ENCODE results near the gene PPP1R3A. TPM values are rescaled to one million over a fixed set of nuclear protein-coding genes. Genes with fewer than 3 reads are reported as not detected.

The PPP1R3A gene, protein sequence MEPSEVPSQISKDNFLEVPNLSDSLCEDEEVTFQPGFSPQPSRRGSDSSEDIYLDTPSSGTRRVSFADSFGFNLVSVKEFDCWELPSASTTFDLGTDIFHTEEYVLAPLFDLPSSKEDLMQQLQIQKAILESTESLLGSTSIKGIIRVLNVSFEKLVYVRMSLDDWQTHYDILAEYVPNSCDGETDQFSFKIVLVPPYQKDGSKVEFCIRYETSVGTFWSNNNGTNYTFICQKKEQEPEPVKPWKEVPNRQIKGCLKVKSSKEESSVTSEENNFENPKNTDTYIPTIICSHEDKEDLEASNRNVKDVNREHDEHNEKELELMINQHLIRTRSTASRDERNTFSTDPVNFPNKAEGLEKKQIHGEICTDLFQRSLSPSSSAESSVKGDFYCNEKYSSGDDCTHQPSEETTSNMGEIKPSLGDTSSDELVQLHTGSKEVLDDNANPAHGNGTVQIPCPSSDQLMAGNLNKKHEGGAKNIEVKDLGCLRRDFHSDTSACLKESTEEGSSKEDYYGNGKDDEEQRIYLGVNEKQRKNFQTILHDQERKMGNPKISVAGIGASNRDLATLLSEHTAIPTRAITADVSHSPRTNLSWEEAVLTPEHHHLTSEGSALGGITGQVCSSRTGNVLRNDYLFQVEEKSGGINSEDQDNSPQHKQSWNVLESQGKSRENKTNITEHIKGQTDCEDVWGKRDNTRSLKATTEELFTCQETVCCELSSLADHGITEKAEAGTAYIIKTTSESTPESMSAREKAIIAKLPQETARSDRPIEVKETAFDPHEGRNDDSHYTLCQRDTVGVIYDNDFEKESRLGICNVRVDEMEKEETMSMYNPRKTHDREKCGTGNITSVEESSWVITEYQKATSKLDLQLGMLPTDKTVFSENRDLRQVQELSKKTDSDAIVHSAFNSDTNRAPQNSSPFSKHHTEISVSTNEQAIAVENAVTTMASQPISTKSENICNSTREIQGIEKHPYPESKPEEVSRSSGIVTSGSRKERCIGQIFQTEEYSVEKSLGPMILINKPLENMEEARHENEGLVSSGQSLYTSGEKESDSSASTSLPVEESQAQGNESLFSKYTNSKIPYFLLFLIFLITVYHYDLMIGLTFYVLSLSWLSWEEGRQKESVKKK
- total RNA-seq (not detected), polyA plus RNA-seq (not detected)

DNA sequence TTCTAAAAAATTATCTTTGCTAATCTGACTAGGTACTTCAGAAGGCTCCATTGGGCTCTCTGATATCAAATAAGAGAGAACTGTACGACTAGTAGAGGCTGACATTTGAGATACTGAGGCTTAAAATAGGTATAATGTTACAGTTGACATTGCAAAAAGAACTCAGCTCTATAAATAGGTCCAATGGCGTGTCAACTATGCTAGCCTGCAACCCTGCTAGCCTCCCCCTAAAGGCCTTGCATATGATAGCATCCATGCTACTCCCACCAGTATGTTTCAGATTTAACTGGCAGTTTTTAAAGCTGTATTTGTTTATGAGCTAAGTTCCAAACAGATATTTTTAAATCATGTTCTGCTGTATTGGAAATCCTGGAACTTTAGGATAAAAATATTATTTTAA lies at the start of gene PPP1R3A:
PPP1R3A (minus strand) TSS at position 64 of the 400 bp plus-strand sequence; CDS start at position 51, 13 bp downstream.
- H3K9me3 ChIP-seq = no peaks in the 10 kb centered on the region
- TF ChIP-seq, protein P1, sequence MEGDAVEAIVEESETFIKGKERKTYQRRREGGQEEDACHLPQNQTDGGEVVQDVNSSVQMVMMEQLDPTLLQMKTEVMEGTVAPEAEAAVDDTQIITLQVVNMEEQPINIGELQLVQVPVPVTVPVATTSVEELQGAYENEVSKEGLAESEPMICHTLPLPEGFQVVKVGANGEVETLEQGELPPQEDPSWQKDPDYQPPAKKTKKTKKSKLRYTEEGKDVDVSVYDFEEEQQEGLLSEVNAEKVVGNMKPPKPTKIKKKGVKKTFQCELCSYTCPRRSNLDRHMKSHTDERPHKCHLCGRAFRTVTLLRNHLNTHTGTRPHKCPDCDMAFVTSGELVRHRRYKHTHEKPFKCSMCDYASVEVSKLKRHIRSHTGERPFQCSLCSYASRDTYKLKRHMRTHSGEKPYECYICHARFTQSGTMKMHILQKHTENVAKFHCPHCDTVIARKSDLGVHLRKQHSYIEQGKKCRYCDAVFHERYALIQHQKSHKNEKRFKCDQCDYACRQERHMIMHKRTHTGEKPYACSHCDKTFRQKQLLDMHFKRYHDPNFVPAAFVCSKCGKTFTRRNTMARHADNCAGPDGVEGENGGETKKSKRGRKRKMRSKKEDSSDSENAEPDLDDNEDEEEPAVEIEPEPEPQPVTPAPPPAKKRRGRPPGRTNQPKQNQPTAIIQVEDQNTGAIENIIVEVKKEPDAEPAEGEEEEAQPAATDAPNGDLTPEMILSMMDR (IDR thresholded peaks at IDR 0.05) = no peak
- TF ChIP-seq POLR2AphosphoS5 (IDR thresholded peaks at IDR 0.05) = no peak
- no peak for TF ChIP-seq POLR2A (IDR thresholded peaks at IDR 0.05)
- no peak for TF ChIP-seq EP300 (IDR thresholded peaks at IDR 0.05)
- no peak within 1 kb of the TSS for H3K27ac ChIP-seq
- DNase-seq = no peak
- H3K4me3 ChIP-seq = no peak within 1 kb of the TSS
- WGBS, 2 donors = 69 to 82% methylated on average over 2 of the region's 2 CpGs
- H3K4me1 ChIP-seq = no peaks in the 10 kb centered on the region
- intact Hi-C loops (cut with DNase I) = no loop called here
- no peaks in the 10 kb centered on the region for H3K27me3 ChIP-seq
- H3K36me3 ChIP-seq = no peaks in the 10 kb centered on the region

DNA sequence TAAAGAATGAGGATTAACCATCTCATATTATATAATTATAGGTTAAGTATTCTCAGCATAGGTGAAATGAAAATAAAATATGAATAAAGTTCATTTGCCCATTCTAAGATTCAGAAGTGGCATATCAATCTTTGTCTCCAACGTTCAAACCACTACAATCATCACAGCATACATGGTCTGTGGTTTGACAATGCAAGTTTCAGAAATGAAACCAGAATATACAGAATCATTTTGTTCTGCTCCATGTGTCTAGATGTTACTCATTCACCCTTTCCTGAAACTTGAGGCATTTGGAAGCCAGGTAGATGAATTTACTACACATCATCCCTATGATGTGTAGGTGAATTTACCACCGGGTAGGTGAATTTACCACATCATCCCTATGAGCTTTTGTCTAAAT lies 44.5 kb upstream of the PPP1R3A start:
- intact Hi-C loops (cut with DNase I) = no loop called here
- no peaks in the 10 kb centered on the region for H3K4me1 ChIP-seq
- no peak overlapping the region for H3K4me3 ChIP-seq
- H3K9me3 ChIP-seq = peaks cover 0 to 6% (median 1%) of the 10 kb centered on the region in 4 donors
- DNase-seq = no peak
- TF ChIP-seq POLR2A (IDR thresholded peaks at IDR 0.05) (no peak), EP300 (IDR thresholded peaks at IDR 0.05) (no peak), POLR2AphosphoS5 (IDR thresholded peaks at IDR 0.05) (no peak)
- TF ChIP-seq, protein P1 (IDR thresholded peaks at IDR 0.05) = no peak
- H3K36me3 ChIP-seq = no peaks in the 10 kb centered on the region
- 73 to 78% methylated on average over 2 of the region's 2 CpGs for WGBS, 2 donors
- H3K27ac ChIP-seq = no peak overlapping the region
- no peaks in the 10 kb centered on the region for H3K27me3 ChIP-seq

DNA sequence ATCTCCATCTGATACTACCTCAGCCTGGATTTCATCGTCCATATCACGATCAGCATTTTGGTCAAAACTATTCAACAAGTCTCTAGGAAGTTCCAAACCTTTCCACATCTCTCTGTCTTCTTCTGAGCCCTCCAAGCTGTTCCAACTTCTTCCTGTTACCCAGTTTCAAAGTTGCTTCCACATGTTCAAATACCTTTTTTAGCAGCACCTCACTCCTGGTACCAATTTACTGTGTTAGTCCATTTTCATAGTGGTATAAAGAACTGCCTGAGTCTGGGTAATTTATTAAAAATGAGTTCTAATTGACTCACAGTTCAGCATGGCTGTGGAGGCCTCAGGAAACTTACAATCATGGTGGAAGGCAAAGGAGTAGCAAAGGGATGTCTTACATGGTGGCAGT lies 41.1 kb upstream of the PPP1R3A start:
- DNase-seq = no peak
- intact Hi-C loops (cut with DNase I) = no loop called here
- TF ChIP-seq EP300 (IDR thresholded peaks at IDR 0.05) (no peak), POLR2A (IDR thresholded peaks at IDR 0.05) (no peak), POLR2AphosphoS5 (IDR thresholded peaks at IDR 0.05) (no peak)
- TF ChIP-seq, protein P1 (IDR thresholded peaks at IDR 0.05) = no peak
- H3K9me3 ChIP-seq = peaks cover 0 to 6% (median 1%) of the 10 kb centered on the region in 4 donors
- H3K4me1 ChIP-seq = no peaks in the 10 kb centered on the region
- H3K4me3 ChIP-seq = no peak overlapping the region
- no peaks in the 10 kb centered on the region for H3K36me3 ChIP-seq
- no peak overlapping the region for H3K27ac ChIP-seq
- H3K27me3 ChIP-seq = no peaks in the 10 kb centered on the region
- 90 to 93% methylated on average over 2 of the region's 2 CpGs for WGBS, 2 donors

DNA sequence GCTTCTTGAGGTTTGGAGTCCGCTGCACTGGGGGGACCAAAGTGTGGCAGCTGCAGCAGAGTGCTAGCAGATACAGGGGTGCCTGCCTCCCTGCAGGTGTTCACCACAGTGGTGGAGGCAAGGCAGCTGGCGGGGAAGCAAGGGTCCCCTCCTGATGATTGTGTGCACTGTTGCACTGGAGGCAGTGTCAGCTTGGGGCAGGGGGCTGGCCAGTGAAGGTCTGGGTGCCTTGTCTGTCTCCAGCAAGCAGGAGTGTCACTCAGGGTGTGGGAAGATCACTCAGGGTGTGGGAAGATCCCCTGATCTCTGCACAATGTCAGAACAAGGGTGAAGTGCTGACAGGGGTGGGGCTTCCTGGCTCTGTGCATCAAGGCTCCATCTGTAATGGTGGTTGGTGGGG lies 36.3 kb upstream of the PPP1R3A start:
- DNase-seq = no peak

More for the DNA sequence above, 36.3 kb upstream of the PPP1R3A start:
- Histone ChIP-seq H3K4me3 (no peak overlapping the region), H3K36me3 (no peaks in the 10 kb centered on the region), H3K9me3 (peaks cover 0 to 10% (median 6%) of the 10 kb centered on the region in 4 donors), H3K4me1 (no peaks in the 10 kb centered on the region), H3K27ac (no peak overlapping the region), H3K27me3 (no peaks in the 10 kb centered on the region)
- WGBS, 2 donors = 85 to 91% methylated on average over 2 of the region's 2 CpGs
- intact Hi-C loops (cut with DNase I) = no loop called here
- TF ChIP-seq POLR2A (IDR thresholded peaks at IDR 0.05) = no peak
- no peak for TF ChIP-seq EP300 (IDR thresholded peaks at IDR 0.05)
- no peak for TF ChIP-seq POLR2AphosphoS5 (IDR thresholded peaks at IDR 0.05)
- TF ChIP-seq, protein P1 (IDR thresholded peaks at IDR 0.05) = no peak

All from sigmoid colon (tissue), 7 donors.